NT2/D1 (cell line): ENCODE results near the gene CCL22.

Experiments used
- SUZ12 ChIP-seq: IDR thresholded peaks from 2 replicates; pipeline ENCODE4 v1.6.1; 2011; ENCODE audit not compliant: insufficient read length, insufficient read depth; ENCODE audit errors: extremely low read depth
- ZNF274 ChIP-seq: IDR thresholded peaks from 2 replicates; pipeline ENCODE4 v1.6.1; 2011; ENCODE audit warnings: mild to moderate bottlenecking, low read depth, low read length

GRCh38 chr16:57373117-57373947 is 14.7 kb downstream of the CCL22 start:
- no peak for TF ChIP-seq SUZ12
- TF ChIP-seq ZNF274, result no peak
